ENCODE results near the gene HOMER2.

The HOMER2 gene

GRCh38 chr15:82855286-82856100, 97.0 kb downstream of the HOMER2 start:
- no peak for TF ChIP-seq CTCF (conservative IDR thresholded peaks at IDR 0.05; ENCODE audit: low read depth, low read length)
- DNase-seq (ENCODE audit: low read depth) = no peak
- no peak overlapping the region for H3K4me3 ChIP-seq (ENCODE audit: low read depth, low read length)

- no peak overlapping the region for H3K4me3 ChIP-seq (ENCODE audit: low read depth, low read length)
- no peak for DNase-seq (ENCODE audit: low read depth)
- TF ChIP-seq CTCF (conservative IDR thresholded peaks at IDR 0.05; ENCODE audit: low read depth, low read length) = no peak
These were observed 98.0 kb downstream of the HOMER2 start for GRCh38 chr15:82854554-82854953.

- no peak overlapping the region for H3K4me3 ChIP-seq (ENCODE audit: low read depth, low read length)
- no peak for TF ChIP-seq CTCF (conservative IDR thresholded peaks at IDR 0.05; ENCODE audit: low read depth, low read length)
- DNase-seq (ENCODE audit: low read depth) = no peak
These were observed 99.5 kb downstream of the HOMER2 start for GRCh38 chr15:82852941-82853561.

- no peak overlapping the region for H3K4me3 ChIP-seq (ENCODE audit: low read depth, low read length)
- peak; percentile 5 for DNase-seq (ENCODE audit: low read depth)
- TF ChIP-seq CTCF (conservative IDR thresholded peaks at IDR 0.05; ENCODE audit: low read depth, low read length) = no peak
These were observed 100.5 kb downstream of the HOMER2 start for GRCh38 chr15:82851981-82852511.

GRCh38 chr15:82851306-82851850, 101.1 kb downstream of the HOMER2 start:
- DNase-seq (ENCODE audit: low read depth) = no peak
- no peak for TF ChIP-seq CTCF (conservative IDR thresholded peaks at IDR 0.05; ENCODE audit: low read depth, low read length)
- no peak overlapping the region for H3K4me3 ChIP-seq (ENCODE audit: low read depth, low read length)

- DNase-seq (ENCODE audit: low read depth) = no peak
- H3K4me3 ChIP-seq (ENCODE audit: low read depth, low read length) = no peak overlapping the region
- TF ChIP-seq CTCF (conservative IDR thresholded peaks at IDR 0.05; ENCODE audit: low read depth, low read length) = no peak
These were observed 101.8 kb downstream of the HOMER2 start for GRCh38 chr15:82850731-82851130.

All from choroid plexus epithelial cell (primary cell).